GM18517 (cell line): ENCODE results near the gene ANO6.
"Not testable (repeated sequence)": the region's sequence is repeated elsewhere in the genome, so short reads cannot be mapped to it uniquely, and the experiment has no call there.

ENCODE experiments used
- ATAC-seq: cut with Tn5 transposase; IDR thresholded peaks from one replicate; pipeline ENCODE4 v1.9.1; 2021; ENCODE audit warnings: mild to moderate bottlenecking, moderate library complexity; ENCODE audit not compliant: unreplicated experiment

The ANO6 gene

GRCh38 chr12:45304514-45305178 is 88.8 kb downstream of the ANO6 start:
- no peak for ATAC-seq

GRCh38 chr12:45305907-45306306 is 90.0 kb downstream of the ANO6 start:
- no peak for ATAC-seq

DNA sequence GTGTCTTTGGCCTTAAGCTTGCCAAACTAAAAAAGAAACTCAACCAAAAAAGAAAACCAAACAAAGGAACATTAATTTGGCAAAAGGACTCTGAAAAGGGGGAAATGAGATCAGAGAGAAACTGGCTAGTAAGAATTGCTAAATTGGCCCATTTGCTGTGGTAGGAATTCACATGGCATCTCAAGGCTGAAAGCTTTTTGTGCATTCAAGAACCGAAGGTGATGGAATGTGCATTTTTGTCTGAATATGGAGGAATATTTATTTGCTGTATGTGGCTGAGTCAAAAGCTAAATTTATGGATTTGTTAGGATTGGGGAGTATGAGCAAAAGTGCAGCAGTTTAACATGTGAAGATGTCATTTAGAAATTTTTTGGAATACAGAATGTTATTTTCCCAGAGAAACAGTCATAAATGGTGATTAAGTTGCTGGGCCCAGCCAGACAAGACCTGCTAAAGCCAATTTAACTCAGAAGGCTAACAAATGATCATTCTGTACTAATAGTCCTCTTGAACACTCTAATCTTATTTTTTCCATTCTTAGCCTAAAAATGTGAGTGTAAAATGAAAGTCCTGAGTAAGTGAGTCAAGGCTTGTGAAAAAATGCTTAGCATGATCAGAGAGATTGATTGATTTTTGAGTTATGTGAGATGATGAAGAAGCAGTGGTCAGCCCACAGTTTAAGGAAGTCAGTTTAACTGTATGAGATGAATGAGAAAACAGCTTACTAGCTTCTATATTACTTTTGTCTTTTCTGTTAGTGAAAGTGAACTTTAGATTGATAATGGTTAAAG is 94.1 kb downstream of the ANO6 start:
- ATAC-seq: no peak

GRCh38 chr12:45310627-45310968 is 94.7 kb downstream of the ANO6 start:
- ATAC-seq: no peak

GRCh38 chr12:45312012-45312411 is 96.1 kb downstream of the ANO6 start:
- ATAC-seq: no peak

GRCh38 chr12:45314770-45315169 is 98.9 kb downstream of the ANO6 start:
- ATAC-seq: no peak

GRCh38 chr12:45315462-45315861 is 99.6 kb downstream of the ANO6 start:
- no peak for ATAC-seq

DNA sequence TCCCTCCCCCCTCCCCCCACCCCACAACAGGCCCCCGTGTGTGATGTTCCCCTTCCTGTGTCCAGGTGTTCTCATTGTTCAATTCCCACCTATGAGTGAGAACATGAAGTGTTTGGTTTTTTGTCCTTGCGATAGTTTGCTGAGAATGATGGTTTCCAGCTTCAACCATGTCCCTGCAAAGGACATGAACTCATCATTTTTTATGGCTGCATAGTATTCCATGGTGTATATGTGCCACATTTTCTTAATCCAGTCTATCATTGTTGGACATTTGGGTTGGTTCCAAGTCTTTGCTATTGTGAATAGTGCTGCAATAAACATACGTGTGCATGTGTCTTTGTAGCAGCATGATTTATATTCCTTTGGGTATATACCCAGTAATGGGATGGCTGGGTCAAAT is 101.4 kb downstream of the ANO6 start:
- ATAC-seq: not testable (repeated sequence)

- ATAC-seq: no peak
Measured at GRCh38 chr12:45322810-45323209, 106.9 kb downstream of the ANO6 start.

- no peak for ATAC-seq
Measured at GRCh38 chr12:45324391-45324790, 108.5 kb downstream of the ANO6 start.

DNA sequence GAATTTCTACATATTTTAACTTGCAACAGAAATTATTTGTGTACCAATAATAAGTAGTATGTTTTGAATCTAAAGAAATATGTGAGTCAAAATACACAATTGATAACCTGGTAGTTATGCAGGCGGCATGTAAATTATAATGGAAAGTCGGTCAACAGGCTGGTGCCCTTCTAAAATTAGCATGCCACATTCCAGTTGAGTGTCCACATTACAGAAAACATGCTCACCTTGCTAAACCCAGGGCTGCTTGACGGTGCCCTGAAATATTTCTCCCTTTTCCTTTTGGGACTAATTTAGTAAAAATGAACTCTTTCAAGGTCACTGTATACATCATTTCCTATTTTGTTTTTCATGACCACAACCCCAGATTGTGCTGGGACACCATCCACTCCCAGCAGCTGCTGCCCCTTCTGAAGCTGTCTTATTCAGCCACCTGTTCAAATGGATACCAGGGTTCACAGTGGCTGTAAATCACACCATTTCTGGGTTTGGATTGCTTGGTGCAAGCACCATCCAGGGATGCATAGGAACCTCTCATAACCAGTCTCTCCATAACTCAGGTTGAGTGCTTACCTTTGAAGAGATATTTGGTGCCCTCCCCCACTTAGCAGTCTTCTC is 110.6 kb downstream of the ANO6 start:
- ATAC-seq: no peak

DNA sequence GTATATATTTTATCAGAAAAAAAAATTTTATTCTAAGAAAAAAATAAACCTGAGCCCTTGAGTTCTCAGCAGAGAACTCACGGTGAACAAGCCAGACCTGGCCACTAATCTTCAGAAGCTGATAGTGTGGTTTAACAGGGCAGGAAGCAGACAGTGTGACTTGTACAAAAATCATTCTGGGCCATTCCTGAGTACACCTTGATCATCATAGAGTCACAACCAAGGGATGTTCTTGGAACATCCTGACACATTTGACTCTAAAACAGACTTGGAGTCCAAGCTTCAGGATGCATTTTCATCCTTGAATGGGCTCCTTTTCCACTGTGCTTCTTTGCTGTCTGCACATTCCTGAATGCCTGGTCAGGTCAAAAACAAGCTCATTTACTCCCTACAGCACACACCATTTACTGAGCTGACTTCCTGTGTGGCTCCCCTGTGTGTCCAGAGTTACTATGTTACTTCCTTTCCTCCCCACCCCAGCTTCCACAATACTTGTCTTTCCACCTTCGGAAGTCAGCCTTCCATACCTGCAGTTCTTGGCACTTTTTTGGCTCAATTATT is 112.0 kb downstream of the ANO6 start:
- ATAC-seq: no peak

GRCh38 chr12:45329238-45329637 is 113.3 kb downstream of the ANO6 start:
- no peak for ATAC-seq

GRCh38 chr12:45329702-45330101 is 113.8 kb downstream of the ANO6 start:
- no peak for ATAC-seq

DNA sequence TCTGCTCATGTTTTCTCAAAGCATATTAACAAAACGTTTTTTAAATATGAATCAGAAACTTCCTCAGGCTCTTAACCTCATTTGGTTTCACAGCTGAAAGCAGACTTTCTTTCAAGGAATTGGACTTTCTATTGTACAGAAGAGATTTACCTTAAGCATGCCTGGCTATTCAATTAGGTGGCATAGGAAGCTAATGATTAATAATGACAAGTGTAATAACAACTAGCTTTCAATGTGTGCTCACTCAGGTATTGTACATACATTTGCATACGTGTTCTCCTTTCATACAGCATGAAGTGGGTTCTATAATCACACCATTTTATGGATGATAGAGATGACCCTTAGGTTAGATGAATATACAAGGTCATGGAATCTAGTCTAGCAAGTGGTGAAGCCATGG is 115.7 kb downstream of the ANO6 start:
- no peak for ATAC-seq

GRCh38 chr12:45334396-45334795 is 118.5 kb downstream of the ANO6 start:
- no peak for ATAC-seq

- ATAC-seq: no peak
Measured at GRCh38 chr12:45336331-45336730, 120.4 kb downstream of the ANO6 start.

GRCh38 chr12:45336762-45337596 is 121.1 kb downstream of the ANO6 start:
- ATAC-seq: no peak

DNA sequence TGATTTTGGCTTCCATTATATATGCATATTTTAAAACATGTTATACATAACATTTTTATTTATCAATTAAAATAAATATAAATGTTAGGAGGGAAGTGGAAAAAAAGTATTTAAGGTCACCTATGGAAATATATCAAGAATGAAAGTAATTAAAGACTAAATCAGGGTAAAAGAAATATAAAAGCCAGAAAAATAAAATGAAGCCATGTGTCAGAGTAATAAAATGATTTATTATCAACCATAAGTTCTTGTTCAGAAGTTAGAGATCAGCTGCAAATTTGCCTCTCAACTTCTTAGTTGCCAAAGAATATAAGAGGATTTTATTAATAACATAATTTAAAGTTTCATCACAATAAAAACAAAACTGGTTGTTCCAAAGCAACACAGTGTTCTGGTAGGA is 121.9 kb downstream of the ANO6 start:
- no peak for ATAC-seq

- no peak for ATAC-seq
Measured at GRCh38 chr12:45338272-45338671, 122.4 kb downstream of the ANO6 start.

DNA sequence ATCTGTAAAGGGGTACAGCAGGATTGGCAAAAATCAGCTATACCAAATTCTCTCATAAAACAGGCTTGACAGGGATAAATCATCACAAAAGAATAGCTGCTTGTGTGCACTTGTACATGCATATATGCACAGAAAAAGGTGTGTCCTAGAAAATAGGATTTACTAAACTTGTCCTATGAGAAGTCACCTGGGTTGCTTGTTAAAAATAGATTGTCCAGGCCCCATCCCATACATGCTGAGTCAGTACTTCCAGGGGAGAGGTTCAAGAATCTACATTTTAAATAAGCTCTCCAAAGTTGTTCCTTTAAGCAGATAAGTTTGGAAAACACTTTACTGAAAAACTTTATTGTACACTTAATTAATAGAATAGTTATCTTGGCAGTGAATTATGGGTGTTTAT is 123.1 kb downstream of the ANO6 start:
- ATAC-seq: no peak
